SK-N-SH treated with all-trans-retinoic acid at 6 μM for 48 hours (cell line): ENCODE measurements around the gene CLNK.

Source experiments
- BACH2 ChIP-seq: fragments of 250-450 bp; sonication (Bioruptor Pico); IDR thresholded peaks from 2 replicates; pipeline ENCODE4 v1.9.0; 2021; ENCODE audit warnings: mild to moderate bottlenecking, borderline replicate concordance
- ISL1 ChIP-seq: fragments of 250-450 bp; sonication (Bioruptor Pico); IDR thresholded peaks from 2 replicates; pipeline ENCODE4 v2.1.2; 2022; ENCODE audit warnings: mild to moderate bottlenecking, moderate library complexity
- OSR1 ChIP-seq: fragments of 250-450 bp; sonication (Bioruptor Pico); IDR thresholded peaks from 2 replicates; pipeline ENCODE4 v1.8.0; 2022; ENCODE audit warnings: moderate library complexity, mild to moderate bottlenecking, inconsistent platforms
- PATZ1 ChIP-seq: fragments of 250-450 bp; sonication (Bioruptor Pico); IDR thresholded peaks from 2 replicates; pipeline ENCODE4 v1.8.0; 2020; ENCODE audit warnings: mild to moderate bottlenecking, moderate library complexity, borderline replicate concordance
- PPARA ChIP-seq: fragments of 250-450 bp; sonication (Bioruptor Pico); IDR thresholded peaks from 2 replicates; pipeline ENCODE4 v1.5.0; 2020; ENCODE audit warnings: mild to moderate bottlenecking, borderline replicate concordance
- RARB ChIP-seq: fragments of 250-450 bp; sonication (Bioruptor Pico); IDR thresholded peaks from 2 replicates; pipeline ENCODE4 v1.8.0; 2021; ENCODE audit warnings: mild to moderate bottlenecking, moderate library complexity
- TCF4 ChIP-seq: fragments of 250-450 bp; sonication (Bioruptor Pico); IDR thresholded peaks from 2 replicates; pipeline ENCODE4 v1.8.0; 2021; ENCODE audit warnings: mild to moderate bottlenecking, moderate library complexity, borderline replicate concordance
- ZC3H10 ChIP-seq: fragments of 250-450 bp; sonication (Bioruptor Pico); IDR thresholded peaks from 2 replicates; pipeline ENCODE4 v1.5.1; 2021; ENCODE audit warnings: mild to moderate bottlenecking, moderate library complexity
- ZFP3 ChIP-seq: fragments of 250-450 bp; sonication (Bioruptor Pico); IDR thresholded peaks from 2 replicates; pipeline ENCODE4 v1.5.0; 2020; ENCODE audit warnings: mild to moderate bottlenecking, moderate library complexity
- ZFP30 ChIP-seq: fragments of 450-650 bp; formaldehyde crosslinking; IDR thresholded peaks from 2 replicates; pipeline ENCODE4 v1.5.0; 2022; ENCODE audit warnings: mild to moderate bottlenecking, moderate library complexity
- ZNF565 ChIP-seq: fragments of 450-650 bp; formaldehyde crosslinking; conservative IDR thresholded peaks from 2 replicates; pipeline ENCODE4 v1.5.0; 2020; ENCODE audit warnings: low read depth, mild to moderate bottlenecking, moderate library complexity

GRCh38 chr4:10608501-10609219, 75.9 kb downstream of the CLNK start:
- TF ChIP-seq BACH2 (CRISPR knock-in tag) = no peak
- TF ChIP-seq ZFP3 (CRISPR knock-in tag) = no peak
- TF ChIP-seq ZNF565 (CRISPR knock-in tag) = no peak
- TF ChIP-seq RARB (CRISPR knock-in tag) = no peak
- no peak for TF ChIP-seq ZC3H10 (CRISPR knock-in tag)
- TF ChIP-seq PPARA (CRISPR knock-in tag) = no peak
- no peak for TF ChIP-seq PATZ1 (CRISPR knock-in tag)
- no peak for TF ChIP-seq ZFP30 (CRISPR knock-in tag)
- no peak for TF ChIP-seq ISL1 (CRISPR knock-in tag)
- no peak for TF ChIP-seq OSR1
- no peak for TF ChIP-seq TCF4 (CRISPR knock-in tag)
